Suprapubic skin (tissue), 4 donors: ENCODE results near the gene FAM83G.

Experiments
- POLR2A ChIP-seq, 2 donors: fragments of 450-650 bp; IDR thresholded peaks; one replicate each; pipeline ENCODE4 v1.6.1; 2017; ENCODE audit warnings: antibody characterized with exemption in 2 of 2, mild to moderate bottlenecking in 2 of 2, moderate library complexity in 2 of 2
- POLR2AphosphoS5 ChIP-seq, 3 donors: sonication (generic); formaldehyde crosslinking; IDR thresholded peaks; one replicate each; pipeline ENCODE4 v1.6.1; 2017; ENCODE audit warnings: antibody characterized with exemption in 3 of 3

DNA sequence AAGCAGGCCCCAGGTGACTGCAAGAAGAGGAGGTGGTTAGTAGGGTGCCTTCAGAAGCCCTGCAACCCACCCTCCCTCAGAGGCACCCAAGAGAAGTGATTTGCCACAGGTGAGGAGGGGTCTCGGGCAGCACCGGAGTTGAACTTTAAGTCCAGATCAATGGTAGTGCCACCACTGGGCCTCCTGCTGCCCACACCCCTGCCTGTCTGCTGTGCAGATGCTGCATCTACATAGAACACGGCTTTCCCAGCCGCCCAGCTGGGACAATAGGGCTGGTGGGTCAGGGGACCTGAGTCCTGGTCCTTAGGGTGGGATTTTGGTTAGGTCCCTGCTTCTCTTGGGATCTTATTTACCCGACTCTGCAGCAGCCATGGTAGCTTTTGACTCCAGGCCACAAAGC is 17.6 kb upstream of the FAM83G start:
- TF ChIP-seq POLR2A (IDR thresholded peaks at IDR 0.05) (no peak), POLR2AphosphoS5 (IDR thresholded peaks at IDR 0.05) (no peak)
